LNCaP clone FGC (cell line): ENCODE data around the gene CAV1.
A peak's percentile ranks its signal among the peaks of the same experiment; 100 is the strongest.

Experiments
- DNase-seq: peaks from one replicate; pipeline ENCODE4 v3.0.0-alpha.2; 2011; ENCODE audit warnings: low read depth
- H3K4me3 ChIP-seq: 2 replicates; pipeline ENCODE4 v1.5.1; 2011; ENCODE audit warnings: mild to moderate bottlenecking, low read depth, low read length, control low read depth
- TF ChIP-seq, protein P1 (sequence below): IDR thresholded peaks from 2 replicates; pipeline ENCODE4 v1.5.1; 2012; ENCODE audit warnings: mild to moderate bottlenecking; ENCODE audit not compliant: control insufficient read depth, insufficient read depth; ENCODE audit errors: extremely low read depth

Gene CAV1

DNA sequence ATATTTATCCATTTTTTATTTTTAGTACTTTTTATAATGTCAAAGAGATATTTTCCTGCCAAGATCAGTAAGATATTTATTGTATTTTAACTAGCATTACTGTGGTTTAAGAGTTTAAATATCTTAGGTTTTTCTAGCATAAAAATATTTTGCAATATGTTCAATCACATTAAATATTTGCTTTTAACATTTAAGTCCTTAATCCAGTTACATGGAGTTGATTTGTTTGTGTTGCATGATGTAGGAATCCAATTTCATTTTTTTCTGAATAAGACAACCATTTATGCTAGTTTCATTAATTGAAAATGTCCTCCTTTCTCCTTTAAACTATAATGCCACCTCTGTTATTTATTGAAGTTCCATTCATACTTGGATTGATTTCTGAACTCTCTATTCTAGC lies 41.8 kb downstream of the CAV1 start:
- no peak overlapping the region for H3K4me3 ChIP-seq
- TF ChIP-seq, protein P1, sequence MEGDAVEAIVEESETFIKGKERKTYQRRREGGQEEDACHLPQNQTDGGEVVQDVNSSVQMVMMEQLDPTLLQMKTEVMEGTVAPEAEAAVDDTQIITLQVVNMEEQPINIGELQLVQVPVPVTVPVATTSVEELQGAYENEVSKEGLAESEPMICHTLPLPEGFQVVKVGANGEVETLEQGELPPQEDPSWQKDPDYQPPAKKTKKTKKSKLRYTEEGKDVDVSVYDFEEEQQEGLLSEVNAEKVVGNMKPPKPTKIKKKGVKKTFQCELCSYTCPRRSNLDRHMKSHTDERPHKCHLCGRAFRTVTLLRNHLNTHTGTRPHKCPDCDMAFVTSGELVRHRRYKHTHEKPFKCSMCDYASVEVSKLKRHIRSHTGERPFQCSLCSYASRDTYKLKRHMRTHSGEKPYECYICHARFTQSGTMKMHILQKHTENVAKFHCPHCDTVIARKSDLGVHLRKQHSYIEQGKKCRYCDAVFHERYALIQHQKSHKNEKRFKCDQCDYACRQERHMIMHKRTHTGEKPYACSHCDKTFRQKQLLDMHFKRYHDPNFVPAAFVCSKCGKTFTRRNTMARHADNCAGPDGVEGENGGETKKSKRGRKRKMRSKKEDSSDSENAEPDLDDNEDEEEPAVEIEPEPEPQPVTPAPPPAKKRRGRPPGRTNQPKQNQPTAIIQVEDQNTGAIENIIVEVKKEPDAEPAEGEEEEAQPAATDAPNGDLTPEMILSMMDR, result no peak
- DNase-seq, result no peak

DNA sequence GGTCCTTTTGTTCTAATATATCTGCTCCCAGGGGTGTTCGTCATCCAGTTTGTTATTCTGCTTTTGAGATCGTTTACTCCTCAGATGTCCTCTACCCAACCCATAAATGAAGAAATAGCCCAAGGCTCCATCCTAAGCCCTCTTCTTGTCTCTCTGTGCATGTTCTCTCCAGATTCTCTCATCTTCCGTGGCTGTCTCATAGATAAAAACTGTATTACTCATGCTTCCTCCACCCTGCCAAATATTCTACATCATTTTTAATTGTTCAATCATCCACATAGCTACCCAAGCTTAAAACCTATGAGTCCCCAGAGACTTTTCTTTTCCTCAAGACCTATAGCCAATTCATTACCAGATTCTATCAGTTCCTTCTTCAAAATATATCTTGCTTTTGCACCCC lies 44.9 kb downstream of the CAV1 start:
- no peak overlapping the region for H3K4me3 ChIP-seq
- TF ChIP-seq, protein P1, result no peak
- no peak for DNase-seq

DNA sequence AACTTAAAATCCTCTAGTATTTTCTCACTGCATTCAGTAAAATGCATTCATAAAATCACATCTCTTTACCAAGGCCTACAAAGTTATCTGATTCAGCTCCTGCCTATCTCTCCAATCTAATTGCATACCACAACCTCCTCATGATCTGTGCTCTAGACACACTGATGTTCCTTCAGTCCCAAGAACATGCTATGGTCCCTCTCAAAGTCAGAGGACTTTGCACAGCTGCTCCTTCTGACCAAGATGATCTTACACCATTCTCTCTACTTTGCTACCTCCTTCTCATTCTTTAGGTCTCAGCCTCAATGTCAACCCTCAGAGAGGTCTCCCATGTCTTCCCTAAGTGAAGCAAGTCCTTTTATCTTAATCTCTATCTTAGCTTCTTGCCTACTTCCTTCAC lies 45.5 kb downstream of the CAV1 start:
- H3K4me3 ChIP-seq, result no peak overlapping the region
- DNase-seq, result no peak
- TF ChIP-seq, protein P1, result no peak

DNA sequence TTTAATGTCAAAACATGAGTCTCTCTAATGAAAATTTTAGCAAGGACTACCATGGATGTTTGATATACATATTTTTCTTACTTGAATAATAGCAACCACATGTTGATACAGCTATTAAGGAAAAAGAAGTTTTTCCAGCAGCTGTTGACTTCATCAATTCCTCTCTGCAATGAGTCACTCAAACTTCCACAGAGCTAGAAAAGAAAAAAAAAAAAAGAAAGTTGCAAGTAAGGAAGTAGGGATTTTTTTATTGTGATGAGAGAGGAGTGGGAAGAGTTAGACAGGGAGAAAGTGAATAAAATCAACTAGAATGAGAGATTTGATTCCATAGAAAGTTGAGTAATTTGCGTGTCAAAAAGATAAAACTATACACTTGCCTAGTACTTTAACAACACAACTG lies 46.2 kb downstream of the CAV1 start:
- H3K4me3 ChIP-seq, result no peak overlapping the region
- no peak for DNase-seq
- TF ChIP-seq, protein P1, result no peak

DNA sequence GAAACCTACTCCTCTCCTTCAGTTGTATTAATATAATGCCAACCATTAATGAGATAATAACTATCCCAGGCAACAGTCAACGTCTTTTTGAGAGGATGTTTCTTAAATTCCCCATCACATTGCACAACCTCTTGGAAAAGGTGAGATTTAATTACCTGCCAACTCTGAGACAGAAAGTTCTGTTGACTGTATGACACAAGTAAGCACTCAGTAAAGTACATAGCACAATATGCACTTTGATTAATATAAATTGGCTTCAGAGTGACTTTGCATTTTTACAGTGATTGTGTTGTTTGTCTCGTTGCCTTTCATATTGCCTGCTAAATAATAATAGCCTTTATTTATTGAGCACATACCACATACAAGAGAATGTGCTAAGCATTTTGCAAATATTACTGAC lies 46.7 kb downstream of the CAV1 start:
- peak; percentile 33 for DNase-seq
- H3K4me3 ChIP-seq, result no peak overlapping the region
- TF ChIP-seq, protein P1, result no peak

DNA sequence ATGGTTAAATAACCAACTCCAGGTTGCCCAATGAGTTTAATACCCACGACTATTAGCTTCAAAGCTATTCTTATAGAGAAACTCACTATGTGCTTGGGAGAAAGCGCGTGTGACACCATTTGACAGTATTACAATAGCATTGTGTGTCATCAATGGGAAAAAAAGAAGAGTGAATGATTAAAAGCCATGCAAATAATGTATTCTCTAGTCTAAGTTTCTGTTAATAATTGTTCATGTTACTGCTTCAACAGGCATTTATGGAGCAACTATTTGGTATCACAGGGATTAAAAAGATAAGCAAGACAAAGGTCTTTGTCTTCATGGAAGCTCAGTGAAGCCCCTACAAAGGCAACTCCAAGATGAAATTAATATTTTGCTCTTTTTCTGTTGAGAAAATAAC lies 47.2 kb downstream of the CAV1 start:
- H3K4me3 ChIP-seq, result no peak overlapping the region
- no peak for DNase-seq
- TF ChIP-seq, protein P1, result no peak

DNA sequence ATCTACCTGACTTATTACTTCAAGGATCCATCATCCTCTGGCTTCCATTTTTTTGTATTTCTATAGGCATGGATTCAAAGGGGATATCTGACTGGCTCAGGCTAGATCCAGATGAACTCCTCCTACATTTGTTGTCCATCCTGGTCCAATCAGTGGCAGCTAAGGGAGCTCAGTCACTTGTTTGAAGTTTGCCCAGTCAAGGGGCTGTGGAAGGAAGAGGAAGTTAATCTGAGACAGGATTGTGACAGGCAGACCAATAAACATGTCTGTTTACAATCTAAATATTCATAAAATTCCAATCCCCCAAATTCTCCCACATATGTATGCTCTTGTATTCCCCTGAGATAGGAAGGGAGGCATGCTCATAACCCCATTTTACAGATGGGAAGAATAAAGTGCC lies 48.7 kb downstream of the CAV1 start:
- no peak for DNase-seq
- TF ChIP-seq, protein P1, result no peak
- H3K4me3 ChIP-seq, result no peak overlapping the region
